Sigmoid colon (tissue), 7 donors: ENCODE measurements around the gene DIRAS1. TPM values are rescaled to one million over a fixed set of nuclear protein-coding genes. Genes with fewer than 3 reads are reported as not detected.

ENCODE experiments used
- DNase-seq: peaks from one replicate; pipeline ENCODE4 v3.0.0-alpha.2; 2019
- H3K27ac ChIP-seq, 4 donors: fragments of 200-600 bp; sonication (generic); one replicate each; pipeline ENCODE4 v1.5.1; 2016 to 2019; ENCODE audit warnings: mild to moderate bottlenecking in 1 of 4
- H3K27me3 ChIP-seq, 3 donors: fragments of 200-600 bp; sonication (generic); one replicate each; pipeline ENCODE4 v1.5.1; 2019; ENCODE audit warnings: mild to moderate bottlenecking in 1 of 3
- H3K36me3 ChIP-seq, 4 donors: fragments of 200-600 bp; sonication (generic); one replicate each; pipeline ENCODE4 v1.5.1; 2016 to 2019
- H3K4me1 ChIP-seq, 4 donors: fragments of 200-600 bp; sonication (generic); one replicate each; pipeline ENCODE4 v1.5.1; 2017 to 2019
- H3K4me3 ChIP-seq, 4 donors: fragments of 200-600 bp; sonication (generic); one replicate each; pipeline ENCODE4 v1.5.1; 2017 to 2019; ENCODE audit warnings: mild to moderate bottlenecking in 2 of 4, moderate library complexity in 1 of 4
- H3K9me3 ChIP-seq, 4 donors: fragments of 200-600 bp in 3 of 4; sonication (generic) in 3 of 4; one replicate each; pipeline versions ENCODE4 v1.5.1 to v1.6.1; 2013 to 2019
- CTCF ChIP-seq, 4 experiments: fragments of 450-650 bp in 3 of 4; fragments of 200-600 bp in 1 of 4; IDR thresholded peaks; one replicate each; pipeline ENCODE4 v1.5.1; 2016 to 2019; ENCODE audit warnings: antibody characterized with exemption in 4 of 4, mild to moderate bottlenecking in 3 of 4, moderate library complexity in 2 of 4
- EP300 ChIP-seq, 4 donors: sonication (generic); formaldehyde crosslinking; IDR thresholded peaks; one replicate each; pipeline ENCODE4 v1.6.1; 2017; ENCODE audit warnings: antibody characterized with exemption in 4 of 4
- POLR2A ChIP-seq, 2 donors: fragments of 450-650 bp; IDR thresholded peaks; one replicate each; pipeline ENCODE4 v1.6.1; 2016; ENCODE audit warnings: antibody characterized with exemption in 2 of 2, mild to moderate bottlenecking in 2 of 2, moderate library complexity in 2 of 2
- POLR2AphosphoS5 ChIP-seq, 4 donors: sonication (generic); formaldehyde crosslinking; IDR thresholded peaks; one replicate each; pipeline ENCODE4 v1.6.1; 2017; ENCODE audit warnings: antibody characterized with exemption in 4 of 4
- WGBS, 2 donors: extraction: QIAGEN DNeasy Blood & Tissue Kit; methylation state at CpG; one replicate each; pipeline ENCODE4 v1.1.7; 2013; 5-methylcytosine and 5-hydroxymethylcytosine counted together
- intact Hi-C: fragments of 100-400 bp; cut with DNase I; formaldehyde crosslinking; loops from one replicate; pipeline ENCODE4 v1.15.1; 2023
- polyA plus RNA-seq, 3 donors: library from polyadenylated mRNA; stranded (reverse); fragments of 200-250 nt; gene quantifications; one replicate each; pipeline ENCODE4 v1.2.3, GENCODE V29; 2013
- total RNA-seq, 4 donors: library from RNA; depleted of rRNA; stranded (reverse); fragments of >200 nt; gene quantifications; one replicate each; pipeline ENCODE4 v1.1.0, GENCODE V29; 2016
- donor health status: healthy with polysubstance abuse.
- donor health status: Bipolar disorder and iron deficiency.
- donor health status: healthy.

Gene DIRAS1
- total and polyA plus RNA-seq, 7 donors = 0.33 to 2.2 (median 1.4) TPM

GRCh38 chr19:2699413-2700140 lies 21.6 kb downstream of the DIRAS1 start:
- H3K4me1 ChIP-seq = peaks cover 0 to 26% (median 16%) of the 10 kb centered on the region in 4 donors
- intact Hi-C loops = loop anchor here (10.0 kb wide), 1 partner anchor 245 kb away; the partner anchor contains the start of gene LMNB2
- no peaks in the 10 kb centered on the region for H3K27me3 ChIP-seq
- no peaks in the 10 kb centered on the region for H3K9me3 ChIP-seq
- TF ChIP-seq CTCF (IDR thresholded peaks at IDR 0.05) = no peak
- no peak for TF ChIP-seq EP300 (IDR thresholded peaks at IDR 0.05)
- no peak for TF ChIP-seq POLR2A (IDR thresholded peaks at IDR 0.05)
- TF ChIP-seq POLR2AphosphoS5 (IDR thresholded peaks at IDR 0.05) = no peak
- no peak overlapping the region for H3K27ac ChIP-seq
- H3K36me3 ChIP-seq = no peaks in the 10 kb centered on the region
- WGBS, 2 donors = 71 to 74% methylated on average over 15 of the region's 15 CpGs
- DNase-seq = no peak
- H3K4me3 ChIP-seq = no peak overlapping the region

GRCh38 chr19:2694196-2694595 lies 27.0 kb downstream of the DIRAS1 start:
- DNase-seq = no peak
- H3K36me3 ChIP-seq = no peaks in the 10 kb centered on the region
- TF ChIP-seq POLR2A (IDR thresholded peaks at IDR 0.05) (no peak), EP300 (IDR thresholded peaks at IDR 0.05) (no peak), CTCF (IDR thresholded peaks at IDR 0.05) (no peak), POLR2AphosphoS5 (IDR thresholded peaks at IDR 0.05) (no peak)
- peak overlapping the region in 1 of 4 donors; percentile 69 for H3K27ac ChIP-seq
- 69 to 76% methylated on average over 5 of the region's 5 CpGs for WGBS, 2 donors
- no peak overlapping the region for H3K4me3 ChIP-seq
- intact Hi-C loops = no loop called here
- no peaks in the 10 kb centered on the region for H3K9me3 ChIP-seq
- H3K27me3 ChIP-seq = no peaks in the 10 kb centered on the region
- H3K4me1 ChIP-seq = peaks cover 0 to 9% (median 4%) of the 10 kb centered on the region in 4 donors

- H3K27me3 ChIP-seq = no peaks in the 10 kb centered on the region
- no peak for DNase-seq
- no peak overlapping the region for H3K4me3 ChIP-seq
- H3K4me1 ChIP-seq = peaks cover 0 to 9% (median 4%) of the 10 kb centered on the region in 4 donors
- no peaks in the 10 kb centered on the region for H3K36me3 ChIP-seq
- TF ChIP-seq POLR2AphosphoS5 (IDR thresholded peaks at IDR 0.05) (no peak), CTCF (IDR thresholded peaks at IDR 0.05) (no peak), EP300 (IDR thresholded peaks at IDR 0.05) (no peak), POLR2A (IDR thresholded peaks at IDR 0.05) (no peak)
- intact Hi-C loops = no loop called here
- 60 to 64% methylated on average over 12 of the region's 12 CpGs for WGBS, 2 donors
- peak overlapping the region in 1 of 4 donors; percentile 69 for H3K27ac ChIP-seq
- H3K9me3 ChIP-seq = no peaks in the 10 kb centered on the region
Measured at GRCh38 chr19:2693492-2694160, 27.5 kb downstream of the DIRAS1 start.

- H3K27ac ChIP-seq = no peak overlapping the region
- H3K9me3 ChIP-seq = no peaks in the 10 kb centered on the region
- intact Hi-C loops = no loop called here
- no peaks in the 10 kb centered on the region for H3K36me3 ChIP-seq
- peaks cover 0 to 9% (median 4%) of the 10 kb centered on the region in 4 donors for H3K4me1 ChIP-seq
- WGBS, 2 donors = 87 to 90% methylated on average over 9 of the region's 9 CpGs
- TF ChIP-seq POLR2AphosphoS5 (IDR thresholded peaks at IDR 0.05) (no peak), CTCF (IDR thresholded peaks at IDR 0.05) (no peak), POLR2A (IDR thresholded peaks at IDR 0.05) (no peak), EP300 (IDR thresholded peaks at IDR 0.05) (no peak)
- DNase-seq = no peak
- no peak overlapping the region for H3K4me3 ChIP-seq
- H3K27me3 ChIP-seq = no peaks in the 10 kb centered on the region
Measured at GRCh38 chr19:2691951-2692350, 29.2 kb downstream of the DIRAS1 start.
